Suprapubic skin (tissue), 4 donors: ENCODE results near the gene CSNK1G1. TPM values are rescaled to one million over a fixed set of nuclear protein-coding genes. Genes with fewer than 3 reads are reported as not detected.

ENCODE experiments used
- DNase-seq, 2 donors: peaks; one replicate each; pipeline ENCODE4 v3.0.0-alpha.2; 2019; ENCODE audit warnings: low spot score in 2 of 2
- H3K27ac ChIP-seq: fragments of 200-600 bp; sonication (generic); one replicate; pipeline ENCODE4 v1.5.1; 2019
- H3K27me3 ChIP-seq: fragments of 200-600 bp; sonication (generic); one replicate; pipeline ENCODE4 v1.5.1; 2019
- H3K36me3 ChIP-seq: fragments of 200-600 bp; sonication (generic); one replicate; pipeline ENCODE4 v1.5.1; 2019
- H3K4me1 ChIP-seq: fragments of 200-600 bp; sonication (generic); one replicate; pipeline ENCODE4 v1.5.1; 2019
- H3K4me3 ChIP-seq: fragments of 200-600 bp; sonication (generic); one replicate; pipeline ENCODE4 v1.5.1; 2019; ENCODE audit warnings: mild to moderate bottlenecking
- H3K9me3 ChIP-seq: fragments of 200-600 bp; sonication (generic); one replicate; pipeline ENCODE4 v1.5.1; 2019
- CTCF ChIP-seq, 2 donors: fragments of 200-600 bp in 1 of 2; fragments of 450-650 bp in 1 of 2; sonication (generic) in 1 of 2; IDR thresholded peaks; one replicate each; pipeline ENCODE4 v1.5.1; 2016 to 2019; ENCODE audit warnings: antibody characterized with exemption in 2 of 2, mild to moderate bottlenecking in 1 of 2, moderate library complexity in 1 of 2
- EP300 ChIP-seq: sonication (generic); formaldehyde crosslinking; IDR thresholded peaks from one replicate; pipeline ENCODE4 v1.6.1; 2017; ENCODE audit warnings: antibody characterized with exemption
- POLR2A ChIP-seq, 2 donors: fragments of 450-650 bp; IDR thresholded peaks; one replicate each; pipeline ENCODE4 v1.6.1; 2017; ENCODE audit warnings: antibody characterized with exemption in 2 of 2, mild to moderate bottlenecking in 2 of 2, moderate library complexity in 2 of 2
- POLR2AphosphoS5 ChIP-seq, 3 donors: sonication (generic); formaldehyde crosslinking; IDR thresholded peaks; one replicate each; pipeline ENCODE4 v1.6.1; 2017; ENCODE audit warnings: antibody characterized with exemption in 3 of 3
- WGBS: methylation state at CpG from one replicate; pipeline ENCODE4 v1.1.5; 2018; 5-methylcytosine and 5-hydroxymethylcytosine counted together
- total RNA-seq, 4 donors: library from RNA; depleted of rRNA; stranded (reverse); fragments of >200 nt; gene quantifications; one replicate each; pipeline ENCODE4 v1.1.0, GENCODE V29; 2016

Gene CSNK1G1
- total RNA-seq, 4 donors from 2014 or later, result 15.9 to 28.8 (median 23.9) TPM

- H3K9me3 ChIP-seq, result no peaks in the 10 kb centered on the region
- no peak overlapping the region for H3K27ac ChIP-seq
- TF ChIP-seq POLR2A (IDR thresholded peaks at IDR 0.05), result no peak
- no peak for TF ChIP-seq POLR2AphosphoS5 (IDR thresholded peaks at IDR 0.05)
- no peak for TF ChIP-seq CTCF (IDR thresholded peaks at IDR 0.05)
- no peak for TF ChIP-seq EP300
- H3K27me3 ChIP-seq, result no peaks in the 10 kb centered on the region
- no peak overlapping the region for H3K4me3 ChIP-seq
- peaks cover 10% of the 10 kb centered on the region for H3K36me3 ChIP-seq
- peaks cover 12% of the 10 kb centered on the region for H3K4me1 ChIP-seq
- WGBS, result 96% methylated on average over 5 of the region's 5 CpGs
- DNase-seq, result no peak
Measured at GRCh38 chr15:64191971-64192830, 163.8 kb downstream of the CSNK1G1 start.

DNA sequence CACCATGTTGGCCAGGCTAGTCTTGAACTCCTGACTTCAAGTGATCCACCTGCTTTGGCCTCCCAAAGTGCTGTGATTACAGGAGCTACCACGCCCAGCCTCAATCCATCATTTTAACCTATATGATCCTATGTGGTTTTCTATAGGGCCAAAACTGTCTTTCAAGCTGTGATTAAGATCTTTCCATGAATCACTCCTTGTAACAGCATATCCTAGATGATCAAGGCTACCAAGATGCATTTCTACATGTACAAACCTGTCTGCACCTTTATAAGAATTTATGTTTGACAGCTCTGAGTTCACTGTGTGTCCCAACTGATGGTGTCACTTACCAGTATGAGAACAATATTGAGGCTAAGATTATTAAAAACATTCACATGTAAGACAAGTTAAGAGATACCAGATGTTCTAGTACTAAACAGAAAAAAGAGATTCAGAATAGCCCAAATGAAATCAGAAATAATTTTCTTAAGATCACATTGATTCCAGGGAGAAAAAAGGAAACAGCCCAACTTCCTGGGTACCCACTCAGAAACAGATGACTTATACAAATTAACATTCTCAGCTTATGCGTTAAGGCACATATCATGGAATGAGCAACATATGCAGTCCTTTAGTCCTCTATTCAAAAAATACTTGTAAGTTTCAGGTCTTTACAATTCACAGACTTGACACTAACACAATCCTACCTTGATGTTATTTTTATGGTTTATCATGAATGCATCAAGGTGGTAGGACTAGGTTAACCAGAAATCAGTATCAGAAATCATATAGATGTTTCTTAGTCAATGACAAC lies 168.4 kb downstream of the CSNK1G1 start:
- Histone ChIP-seq H3K27ac (peak overlapping the region; percentile 66), H3K9me3 (no peaks in the 10 kb centered on the region), H3K4me3 (no peak overlapping the region), H3K27me3 (no peaks in the 10 kb centered on the region), H3K36me3 (peaks cover 13% of the 10 kb centered on the region), H3K4me1 (peaks cover 8% of the 10 kb centered on the region)
- no peak for DNase-seq
- TF ChIP-seq POLR2AphosphoS5 (IDR thresholded peaks at IDR 0.05) (no peak), CTCF (IDR thresholded peaks at IDR 0.05) (no peak), EP300 (no peak), POLR2A (IDR thresholded peaks at IDR 0.05) (no peak)
- 43% methylated on average over 2 of the region's 2 CpGs for WGBS

DNA sequence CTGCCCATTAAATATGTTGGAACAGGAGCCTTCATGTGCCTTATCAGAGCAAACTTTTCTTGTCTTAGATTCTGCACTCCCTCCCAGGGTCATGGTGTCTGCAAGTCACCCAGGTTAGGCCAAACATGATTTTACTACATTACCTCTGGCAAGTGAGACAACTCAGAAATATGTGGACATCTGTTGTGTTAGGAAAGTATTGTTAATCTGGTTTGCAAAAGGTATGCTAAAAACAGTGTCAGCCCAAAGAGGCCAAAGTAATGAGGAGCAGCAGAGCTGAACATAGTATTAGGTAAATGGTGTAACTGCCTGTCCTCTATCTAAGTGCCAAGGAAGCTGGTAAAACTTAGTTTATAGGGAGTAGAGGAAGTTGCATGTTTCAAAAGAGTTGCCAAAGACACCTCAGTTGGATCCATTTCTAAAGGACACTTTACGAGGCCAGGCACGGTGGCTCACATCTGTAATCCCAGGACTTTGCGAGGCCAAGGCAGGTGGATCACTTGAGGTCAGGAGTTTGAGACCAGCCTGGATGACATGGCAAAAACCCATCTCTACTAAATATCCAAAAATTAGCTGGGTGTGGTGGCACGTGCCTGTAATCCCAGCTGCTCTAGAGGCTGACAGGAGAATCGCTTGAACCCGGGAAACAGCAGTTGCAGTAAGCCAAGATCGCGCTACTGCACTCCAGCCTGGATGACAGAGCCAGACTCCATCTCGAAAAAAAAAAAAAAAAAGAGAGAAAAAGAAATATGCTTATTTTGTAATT lies 170.6 kb downstream of the CSNK1G1 start:
- DNase-seq, result no peak
- H3K4me3 ChIP-seq, result no peak overlapping the region
- peaks cover 8% of the 10 kb centered on the region for H3K4me1 ChIP-seq
- TF ChIP-seq CTCF (IDR thresholded peaks at IDR 0.05), result no peak
- TF ChIP-seq EP300, result no peak
- no peak for TF ChIP-seq POLR2AphosphoS5 (IDR thresholded peaks at IDR 0.05)
- no peak for TF ChIP-seq POLR2A (IDR thresholded peaks at IDR 0.05)
- no peak overlapping the region for H3K27ac ChIP-seq
- H3K36me3 ChIP-seq, result peaks cover 13% of the 10 kb centered on the region
- H3K27me3 ChIP-seq, result no peaks in the 10 kb centered on the region
- H3K9me3 ChIP-seq, result no peaks in the 10 kb centered on the region
- WGBS, result 90% methylated on average over 9 of the region's 9 CpGs

DNA sequence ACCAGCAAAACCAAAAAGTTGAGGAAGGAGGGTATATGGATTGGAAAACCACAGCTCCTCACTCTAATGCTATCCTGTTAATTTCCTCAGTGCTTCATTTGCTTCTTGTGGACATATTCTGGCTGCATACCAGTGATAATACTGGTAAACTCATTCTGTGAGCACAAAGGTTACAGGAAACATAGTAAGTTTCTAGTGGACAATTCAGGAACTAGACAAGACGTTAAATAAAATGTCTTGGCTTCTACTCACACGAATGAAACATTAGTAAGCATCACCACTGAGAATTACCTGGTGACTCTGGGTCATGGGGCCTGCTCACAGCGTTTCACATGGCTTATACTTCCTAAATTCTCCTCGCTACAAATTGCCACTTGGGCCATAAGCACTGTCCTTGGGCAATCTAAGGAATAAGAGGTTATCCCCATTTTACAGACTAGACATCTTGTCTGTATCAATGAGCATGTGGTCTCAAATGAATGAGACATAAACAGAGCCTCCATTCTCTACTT lies 173.1 kb downstream of the CSNK1G1 start:
- no peaks in the 10 kb centered on the region for H3K27me3 ChIP-seq
- no peak for DNase-seq
- peaks cover 31% of the 10 kb centered on the region for H3K36me3 ChIP-seq
- H3K4me3 ChIP-seq, result no peak overlapping the region
- H3K9me3 ChIP-seq, result no peaks in the 10 kb centered on the region
- WGBS, result 90% methylated on average over 4 of the region's 4 CpGs
- peaks cover 3% of the 10 kb centered on the region for H3K4me1 ChIP-seq
- no peak for TF ChIP-seq CTCF (IDR thresholded peaks at IDR 0.05)
- no peak for TF ChIP-seq EP300
- no peak for TF ChIP-seq POLR2A (IDR thresholded peaks at IDR 0.05)
- TF ChIP-seq POLR2AphosphoS5 (IDR thresholded peaks at IDR 0.05), result no peak
- H3K27ac ChIP-seq, result no peak overlapping the region
